ENCODE measurements around the gene USP27X.
A peak's percentile ranks its signal among the peaks of the same experiment; 100 is the strongest.

The USP27X gene

DNA sequence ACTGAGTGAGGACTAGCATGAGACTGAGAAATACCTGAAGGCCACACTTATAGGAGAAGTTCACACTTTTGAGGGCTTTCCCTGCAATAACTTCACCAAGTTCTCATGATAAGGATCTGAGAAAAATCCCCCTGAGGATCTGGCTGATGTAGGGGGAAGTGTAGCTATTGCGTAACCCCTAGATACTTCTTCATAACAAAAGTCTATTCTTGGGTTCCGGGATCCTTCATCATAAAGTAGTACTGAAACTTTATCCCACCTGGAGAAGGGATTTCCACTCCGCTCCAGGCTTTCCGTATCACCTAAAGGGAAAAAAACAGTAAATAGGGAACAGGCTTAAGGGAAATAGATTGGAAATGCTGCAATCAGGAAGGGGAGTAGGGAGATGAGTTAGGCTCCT, 13.3 kb downstream of the USP27X start:
- DNase-seq, result no peak

DNA sequence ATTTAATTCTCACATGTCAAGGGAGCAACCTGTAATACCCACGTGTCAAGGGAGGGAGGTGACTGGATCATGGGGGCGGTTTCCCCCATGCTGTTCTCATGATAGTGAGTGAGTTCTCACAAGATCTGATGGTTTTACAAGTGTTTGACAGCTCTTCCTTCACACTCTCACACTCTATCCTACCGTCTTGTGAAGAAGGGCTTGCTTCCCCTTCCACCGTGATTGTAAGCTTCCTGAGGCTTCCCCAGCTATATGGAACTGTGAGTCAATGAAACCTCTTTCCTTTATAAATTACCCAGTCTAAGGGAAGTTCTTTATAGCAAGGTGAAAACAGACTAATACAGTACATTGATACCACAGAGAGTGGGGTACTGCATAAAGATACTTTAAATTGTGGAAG, 17.7 kb downstream of the USP27X start:
- no peak for DNase-seq

DNA sequence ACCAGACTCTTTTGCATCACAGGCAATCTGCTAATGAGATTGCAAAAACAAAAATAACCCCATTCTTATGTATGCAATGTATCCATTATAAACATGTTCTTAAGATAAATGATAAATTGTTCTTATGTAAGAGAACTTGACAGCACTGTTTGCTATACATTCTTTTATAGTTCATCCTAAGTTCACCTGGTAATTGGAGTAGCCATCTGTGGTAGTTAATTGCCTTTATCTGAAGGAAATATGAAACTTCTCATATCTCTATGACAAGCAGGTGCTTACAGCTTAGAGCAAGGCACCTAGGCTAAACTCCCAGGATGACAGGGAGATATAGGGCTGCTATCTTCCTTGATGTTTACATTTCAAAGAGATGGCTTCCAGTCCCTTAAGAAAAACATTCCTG, 21.8 kb downstream of the USP27X start:
- peak; percentile 58 for DNase-seq

DNA sequence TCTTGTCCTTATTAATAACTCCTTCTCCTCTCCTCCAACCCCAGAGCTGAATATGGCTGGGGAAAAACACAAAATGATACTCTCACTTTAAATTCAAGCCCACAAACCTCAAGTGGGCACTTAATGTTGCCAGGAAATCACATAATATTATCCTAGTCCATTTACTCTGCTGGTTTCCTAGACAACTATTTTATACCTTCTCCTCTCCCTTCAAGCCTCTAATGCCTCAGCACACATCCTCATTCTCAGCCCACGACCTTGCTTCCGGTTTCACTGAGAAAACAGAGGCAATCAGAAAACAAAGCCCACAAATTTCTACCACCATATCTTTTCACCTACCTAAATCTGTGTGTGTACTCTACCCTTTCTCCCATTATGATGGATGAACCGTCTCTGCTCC, 31.1 kb downstream of the USP27X start:
- DNase-seq, result peak; percentile 68

DNA sequence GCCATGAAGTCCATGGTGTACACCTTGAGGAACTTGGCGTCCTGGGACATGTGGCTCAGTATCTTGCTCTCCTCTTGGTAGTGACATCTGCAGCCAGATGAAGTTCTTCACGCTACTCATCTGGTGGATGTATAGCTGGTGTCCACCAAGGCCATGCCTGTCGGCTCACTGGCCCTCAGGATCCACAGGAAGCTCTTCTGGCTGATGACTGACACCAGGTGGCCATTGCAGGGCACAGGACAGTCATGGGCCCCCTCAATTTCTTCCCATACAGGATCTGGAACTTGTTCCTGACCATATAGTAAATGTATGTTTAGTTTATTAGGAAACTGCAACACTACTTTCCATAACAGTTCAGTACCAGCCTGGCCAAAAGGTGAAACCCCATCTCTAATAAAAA, 32.8 kb downstream of the USP27X start:
- no peak for DNase-seq

DNA sequence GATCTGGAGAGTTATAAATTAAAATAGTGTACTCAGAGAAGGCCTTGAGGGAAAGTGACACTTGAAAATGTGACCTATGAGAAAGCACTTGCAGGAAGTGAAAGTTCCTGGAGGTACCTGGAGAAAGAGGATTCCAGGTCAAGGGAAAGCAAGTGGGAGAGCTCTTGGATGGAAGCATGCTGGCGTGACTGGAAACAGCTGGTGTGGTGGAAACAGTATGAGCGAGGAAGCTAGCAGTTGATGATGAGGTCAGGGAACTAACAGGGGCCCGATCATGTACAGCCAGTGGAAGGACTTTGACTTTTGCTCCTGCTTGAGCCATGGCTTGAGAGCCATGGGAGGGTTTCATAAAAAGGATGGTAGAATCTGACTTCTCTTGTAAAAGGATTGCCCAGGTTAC, 33.6 kb downstream of the USP27X start:
- DNase-seq, result no peak

DNA sequence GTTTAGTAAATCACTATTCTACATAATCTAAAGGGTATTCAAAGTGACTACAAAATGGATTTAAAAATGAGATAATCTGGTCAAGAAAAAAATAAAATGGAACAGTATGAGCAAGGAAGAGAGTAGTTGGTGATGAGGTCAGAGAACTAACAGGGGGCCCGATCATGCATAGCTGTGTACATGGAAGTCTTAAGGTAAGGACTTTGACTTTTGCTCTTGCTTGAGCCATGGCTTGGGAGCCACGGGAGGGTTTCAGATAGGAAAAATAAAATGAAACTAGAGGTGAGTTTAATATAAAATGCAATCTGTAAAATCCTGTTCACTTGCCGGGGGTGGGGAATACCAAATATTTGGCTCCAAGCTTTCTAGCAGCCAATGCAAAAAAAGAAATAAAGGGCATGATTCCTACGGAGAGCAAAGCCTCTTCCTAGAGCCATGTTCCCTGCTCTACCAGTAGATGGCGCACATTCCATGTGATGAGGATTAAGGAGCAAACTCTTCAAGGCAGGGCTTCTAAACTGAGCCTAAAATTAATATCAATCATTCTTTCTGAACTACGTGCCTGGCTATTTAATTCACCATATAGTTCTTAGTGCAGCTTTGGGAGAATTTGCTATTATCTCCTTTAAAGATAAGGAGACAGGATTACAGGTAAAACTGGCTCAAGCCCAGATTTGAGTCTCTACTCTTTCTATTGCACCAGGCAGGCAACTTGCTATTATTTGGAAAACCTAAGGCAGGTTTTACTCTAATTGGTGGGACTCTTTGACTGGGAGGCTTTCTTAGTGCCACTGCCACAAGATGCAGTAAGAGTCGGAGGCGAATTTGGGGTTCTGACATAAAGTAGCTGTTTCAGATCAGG, 36.3 kb downstream of the USP27X start:
- DNase-seq, result peak; percentile 46

DNA sequence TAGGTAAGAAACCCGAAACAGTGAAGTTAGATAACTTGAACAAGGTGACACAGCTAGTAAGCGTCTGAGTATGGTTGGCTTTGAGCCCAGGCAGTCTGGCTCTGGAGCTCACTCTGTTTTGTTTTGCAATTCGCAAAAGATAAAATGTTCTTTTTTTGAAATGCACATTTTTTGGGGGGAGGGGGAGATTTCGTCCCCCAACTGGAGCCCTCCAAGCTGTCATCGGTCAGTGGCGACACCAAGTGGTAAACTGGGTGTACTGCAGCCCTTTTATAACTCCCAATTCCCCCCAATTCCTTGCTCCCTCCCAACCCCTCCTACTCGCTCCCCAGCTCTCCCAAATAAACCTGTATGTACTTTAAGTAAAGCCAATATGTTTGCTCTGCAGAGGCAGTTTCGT, 40.3 kb downstream of the USP27X start:
- DNase-seq, result peak; percentile 6

DNA sequence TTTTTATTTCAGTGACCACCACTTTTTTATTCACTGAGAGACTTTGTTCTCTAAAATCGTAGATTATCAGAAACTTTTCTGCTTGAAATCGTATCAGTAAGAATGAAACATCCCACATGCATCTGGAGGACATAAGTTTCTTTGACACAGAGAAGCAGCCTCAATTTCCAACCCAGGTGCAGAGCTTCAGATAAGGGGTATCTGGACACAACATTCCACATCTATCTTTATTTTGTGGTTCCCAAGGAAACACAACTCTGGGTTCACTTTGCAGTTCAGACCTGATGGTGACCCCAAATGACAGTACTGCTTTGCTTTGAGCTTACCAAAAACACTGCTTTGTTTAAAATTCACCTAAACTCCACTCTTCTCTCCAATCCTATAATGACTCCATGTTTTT, 41.8 kb downstream of the USP27X start:
- no peak for DNase-seq

DNA sequence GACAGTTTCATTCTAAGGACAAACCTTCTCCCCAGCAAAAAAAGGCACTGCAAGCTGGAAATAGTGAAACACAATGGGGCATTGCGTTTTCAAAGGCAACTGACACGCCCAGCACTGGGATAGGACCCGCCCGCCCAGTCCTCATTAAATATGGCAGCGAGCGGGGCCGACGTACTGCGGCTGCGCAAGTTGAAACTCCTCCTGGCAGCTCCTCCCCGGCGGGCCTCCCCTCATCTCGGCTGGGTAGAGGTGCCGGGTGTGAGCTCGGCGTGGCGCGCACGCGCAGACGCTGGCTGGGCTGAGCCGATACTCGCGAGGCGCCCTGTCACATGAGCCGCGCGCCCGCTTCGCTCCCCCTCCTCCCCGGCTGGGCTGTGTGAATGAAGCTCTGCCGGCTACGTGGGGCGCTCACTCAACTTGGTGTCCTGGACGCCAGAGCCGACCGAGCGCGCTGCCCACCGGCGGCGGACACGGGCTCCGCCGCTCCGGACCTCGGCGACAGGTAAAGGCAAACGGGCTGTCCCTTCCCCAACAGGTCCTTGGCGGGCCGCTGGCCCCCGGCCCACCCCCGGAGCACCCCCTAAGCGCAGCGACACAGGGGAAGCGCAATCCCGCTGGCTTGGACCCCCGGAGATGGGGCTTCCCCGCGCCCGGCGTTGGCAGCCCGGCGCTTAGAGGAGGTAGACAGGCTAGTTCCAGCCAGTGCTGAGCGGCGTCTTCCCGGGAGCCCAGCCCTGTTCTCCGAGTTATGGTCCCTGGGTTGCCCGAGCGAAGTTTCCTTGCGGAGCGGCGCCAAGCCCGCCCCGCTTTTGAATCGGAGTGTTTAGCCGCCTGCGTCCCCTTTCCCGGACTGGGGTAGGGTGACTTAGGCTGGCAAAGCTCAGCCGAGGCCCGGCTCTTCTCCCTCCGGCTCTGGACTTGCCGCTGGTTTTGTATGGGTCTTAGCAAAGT, 43.3 kb downstream of the USP27X start, which contains the start of gene CLCN5:
CLCN5 (plus strand) TSS at position 306 of the 951 bp plus-strand sequence. CDS start 2,703 bp downstream, outside the sequence.
- DNase-seq, result peak; percentile 92

DNA sequence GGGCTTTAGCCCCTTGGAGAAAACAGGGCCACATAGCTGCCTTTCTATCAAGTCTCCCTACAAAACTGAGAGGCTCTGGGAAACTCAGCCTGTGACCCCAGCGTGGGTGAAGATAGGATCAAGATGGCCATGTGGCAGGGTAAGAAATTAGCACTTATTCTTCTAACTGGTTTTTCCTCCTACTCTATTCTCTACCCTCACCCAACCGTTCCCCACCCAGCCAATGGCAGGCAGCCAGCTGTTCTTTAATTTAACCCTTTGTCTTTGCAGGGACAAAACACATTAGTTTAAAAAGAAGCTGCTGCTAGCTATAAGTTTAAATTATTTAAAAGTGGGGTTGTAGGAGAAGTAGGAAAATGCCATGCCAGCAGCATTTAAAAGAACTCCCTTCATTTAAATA, 45.9 kb downstream of the USP27X start:
- no peak for DNase-seq

DNA sequence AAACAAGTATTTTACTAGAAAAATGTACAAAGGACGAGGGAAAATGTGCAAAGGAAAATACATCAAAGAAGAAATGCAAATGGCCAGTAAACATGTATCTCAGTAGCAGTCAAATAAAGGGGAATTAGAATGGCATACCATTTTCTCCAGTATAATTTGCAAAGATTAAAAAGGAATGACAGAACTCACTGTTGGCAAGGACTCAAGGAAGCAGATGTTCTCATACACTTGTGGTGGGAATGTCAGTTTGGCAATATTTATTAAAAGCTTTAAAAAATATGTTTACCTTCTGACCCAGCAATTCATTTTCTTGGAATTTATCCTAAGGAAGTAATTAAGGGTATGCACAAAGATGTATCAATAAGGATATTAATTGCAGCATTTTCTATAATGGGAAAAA, 50.8 kb downstream of the USP27X start:
- no peak for DNase-seq

All from NCI-H1105 treated with DMSO at 0.1 percent for 48 hours (cell line).